ENCODE measurements around the gene KCNA5. TPM values are rescaled to one million over a fixed set of nuclear protein-coding genes. Genes with fewer than 3 reads are reported as not detected.

KCNA5 gene
- total RNA-seq, 1 experiment from 2014 or later: not detected

GRCh38 chr12:5003025-5003666 lies 40.5 kb upstream of the KCNA5 start:
- Mint-ChIP-seq H3K27me3 (ENCODE audit: insufficient read depth, unreplicated experiment) (peaks cover 28% of the 10 kb centered on the region), H3K9me3 (ENCODE audit: unreplicated experiment) (no peaks in the 10 kb centered on the region), H3K4me3 (ENCODE audit: unreplicated experiment) (no peak overlapping the region), H3K4me1 (ENCODE audit: low read depth, unreplicated experiment) (no peaks in the 10 kb centered on the region), H3K36me3 (ENCODE audit: insufficient read depth, unreplicated experiment) (no peaks in the 10 kb centered on the region), H3K27ac (ENCODE audit: unreplicated experiment) (no peak overlapping the region)
- CTCF ChIA-PET: interaction anchor here (0.6 to 3.3 kb wide), 3 partner anchors 146 to 148 kb away, joined by 3 to 20 read pairs (median 8); no protein-coding TSS in a partner anchor
- POLR2A ChIA-PET: no interaction called here
- intact Hi-C loops (cut with micrococcal nuclease; ENCODE audit: unreplicated experiment): loop anchor here (1.0 to 2.0 kb wide), 4 partner anchors 64 to 424 kb away; no protein-coding TSS in a partner anchor
- TF ChIP-seq, protein P1, sequence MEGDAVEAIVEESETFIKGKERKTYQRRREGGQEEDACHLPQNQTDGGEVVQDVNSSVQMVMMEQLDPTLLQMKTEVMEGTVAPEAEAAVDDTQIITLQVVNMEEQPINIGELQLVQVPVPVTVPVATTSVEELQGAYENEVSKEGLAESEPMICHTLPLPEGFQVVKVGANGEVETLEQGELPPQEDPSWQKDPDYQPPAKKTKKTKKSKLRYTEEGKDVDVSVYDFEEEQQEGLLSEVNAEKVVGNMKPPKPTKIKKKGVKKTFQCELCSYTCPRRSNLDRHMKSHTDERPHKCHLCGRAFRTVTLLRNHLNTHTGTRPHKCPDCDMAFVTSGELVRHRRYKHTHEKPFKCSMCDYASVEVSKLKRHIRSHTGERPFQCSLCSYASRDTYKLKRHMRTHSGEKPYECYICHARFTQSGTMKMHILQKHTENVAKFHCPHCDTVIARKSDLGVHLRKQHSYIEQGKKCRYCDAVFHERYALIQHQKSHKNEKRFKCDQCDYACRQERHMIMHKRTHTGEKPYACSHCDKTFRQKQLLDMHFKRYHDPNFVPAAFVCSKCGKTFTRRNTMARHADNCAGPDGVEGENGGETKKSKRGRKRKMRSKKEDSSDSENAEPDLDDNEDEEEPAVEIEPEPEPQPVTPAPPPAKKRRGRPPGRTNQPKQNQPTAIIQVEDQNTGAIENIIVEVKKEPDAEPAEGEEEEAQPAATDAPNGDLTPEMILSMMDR (IDR thresholded peaks at IDR 0.05; ENCODE audit: insufficient read depth in 1 of 2, low read depth in 1 of 2, low read length in 1 of 2, severe bottlenecking in 1 of 2, unreplicated experiment in 1 of 2): peak; percentile 99
- Histone ChIP-seq H3K9me3 (no peaks in the 10 kb centered on the region), H3K27me3 (replicated peaks; ENCODE audit: control insufficient read depth, insufficient read depth, low read length) (peaks cover 6% of the 10 kb centered on the region), H3K4me1 (no peaks in the 10 kb centered on the region), H3K36me3 (ENCODE audit: control insufficient read depth, insufficient read depth, low read length) (no peaks in the 10 kb centered on the region), H3K4me3 (ENCODE audit: low read depth, low read length) (no peak overlapping the region)
- peak; percentile 80 to 85 for DNase-seq
- BruUV-seq (replicated peaks): no TSS peak

GRCh38 chr12:5008661-5009060 lies 35.0 kb upstream of the KCNA5 start:
- Mint-ChIP-seq H3K27ac (ENCODE audit: unreplicated experiment) (no peak overlapping the region), H3K27me3 (ENCODE audit: insufficient read depth, unreplicated experiment) (peaks cover 35% of the 10 kb centered on the region), H3K4me3 (ENCODE audit: unreplicated experiment) (no peak overlapping the region), H3K36me3 (ENCODE audit: insufficient read depth, unreplicated experiment) (no peaks in the 10 kb centered on the region), H3K4me1 (ENCODE audit: low read depth, unreplicated experiment) (no peaks in the 10 kb centered on the region), H3K9me3 (ENCODE audit: unreplicated experiment) (no peaks in the 10 kb centered on the region)
- ChIA-PET CTCF (no interaction called here), POLR2A (no interaction called here)
- Histone ChIP-seq H3K9me3 (no peaks in the 10 kb centered on the region), H3K27me3 (replicated peaks; ENCODE audit: control insufficient read depth, insufficient read depth, low read length) (peaks cover 2% of the 10 kb centered on the region), H3K4me3 (ENCODE audit: low read depth, low read length) (no peak overlapping the region), H3K4me1 (no peaks in the 10 kb centered on the region), H3K36me3 (ENCODE audit: control insufficient read depth, insufficient read depth, low read length) (no peaks in the 10 kb centered on the region)
- intact Hi-C loops (cut with micrococcal nuclease; ENCODE audit: unreplicated experiment): no loop called here
- TF ChIP-seq, protein P1 (IDR thresholded peaks at IDR 0.05; ENCODE audit: insufficient read depth in 1 of 2, low read depth in 1 of 2, low read length in 1 of 2, severe bottlenecking in 1 of 2, unreplicated experiment in 1 of 2): no peak
- no peak for DNase-seq
- BruUV-seq (replicated peaks): no TSS peak

DNA sequence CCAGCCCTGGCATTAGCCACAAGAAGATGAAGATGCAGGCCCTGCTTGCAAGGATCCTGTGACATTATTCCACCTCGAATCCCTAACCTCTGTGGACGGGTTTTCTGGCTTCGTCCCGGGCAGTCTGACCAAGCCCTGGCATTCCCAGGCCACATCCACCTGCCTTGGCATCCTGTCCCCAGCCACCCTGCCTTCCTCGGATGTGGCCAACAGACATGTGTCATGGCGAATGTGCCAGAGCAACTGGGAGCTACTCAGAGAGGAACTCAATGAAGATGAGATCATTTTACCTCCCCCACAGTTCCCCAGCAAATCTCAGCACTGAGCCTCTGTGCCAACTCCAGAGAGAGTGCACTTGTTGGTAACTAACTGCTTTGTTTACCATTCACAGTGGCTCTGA lies 33.5 kb upstream of the KCNA5 start:
- no peak overlapping the region for H3K27ac Mint-ChIP-seq (ENCODE audit: unreplicated experiment)

More for the DNA sequence above, 33.5 kb upstream of the KCNA5 start:
- no peaks in the 10 kb centered on the region for H3K4me1 ChIP-seq
- H3K9me3 ChIP-seq: no peaks in the 10 kb centered on the region
- TF ChIP-seq, protein P1 (IDR thresholded peaks at IDR 0.05; ENCODE audit: insufficient read depth in 1 of 2, low read depth in 1 of 2, low read length in 1 of 2, severe bottlenecking in 1 of 2, unreplicated experiment in 1 of 2): no peak
- no peaks in the 10 kb centered on the region for H3K36me3 ChIP-seq (ENCODE audit: control insufficient read depth, insufficient read depth, low read length)
- H3K9me3 Mint-ChIP-seq (ENCODE audit: unreplicated experiment): no peaks in the 10 kb centered on the region
- H3K36me3 Mint-ChIP-seq (ENCODE audit: insufficient read depth, unreplicated experiment): no peaks in the 10 kb centered on the region
- DNase-seq: no peak
- no peaks in the 10 kb centered on the region for H3K4me1 Mint-ChIP-seq (ENCODE audit: low read depth, unreplicated experiment)
- no TSS peak for BruUV-seq (replicated peaks)
- peaks cover 37% of the 10 kb centered on the region for H3K27me3 Mint-ChIP-seq (ENCODE audit: insufficient read depth, unreplicated experiment)
- CTCF ChIA-PET: no interaction called here
- peaks cover 3% of the 10 kb centered on the region for H3K27me3 ChIP-seq (replicated peaks; ENCODE audit: control insufficient read depth, insufficient read depth, low read length)
- intact Hi-C loops (cut with micrococcal nuclease; ENCODE audit: unreplicated experiment): no loop called here
- H3K4me3 ChIP-seq (ENCODE audit: low read depth, low read length): no peak overlapping the region
- no peak overlapping the region for H3K4me3 Mint-ChIP-seq (ENCODE audit: unreplicated experiment)
- POLR2A ChIA-PET: interaction anchor here (0.5 kb wide), 1 partner anchor 161 kb away, joined by 6 read pairs; no protein-coding TSS in a partner anchor

All from Caco-2 (cell line).